Measurements from ENCODE around the gene NPAT.
A peak's percentile ranks its signal among the peaks of the same experiment; 100 is the strongest.
"Not testable (repeated sequence)": the region's sequence is repeated elsewhere in the genome, so short reads cannot be mapped to it uniquely, and the experiment has no call there.

The NPAT gene

DNA sequence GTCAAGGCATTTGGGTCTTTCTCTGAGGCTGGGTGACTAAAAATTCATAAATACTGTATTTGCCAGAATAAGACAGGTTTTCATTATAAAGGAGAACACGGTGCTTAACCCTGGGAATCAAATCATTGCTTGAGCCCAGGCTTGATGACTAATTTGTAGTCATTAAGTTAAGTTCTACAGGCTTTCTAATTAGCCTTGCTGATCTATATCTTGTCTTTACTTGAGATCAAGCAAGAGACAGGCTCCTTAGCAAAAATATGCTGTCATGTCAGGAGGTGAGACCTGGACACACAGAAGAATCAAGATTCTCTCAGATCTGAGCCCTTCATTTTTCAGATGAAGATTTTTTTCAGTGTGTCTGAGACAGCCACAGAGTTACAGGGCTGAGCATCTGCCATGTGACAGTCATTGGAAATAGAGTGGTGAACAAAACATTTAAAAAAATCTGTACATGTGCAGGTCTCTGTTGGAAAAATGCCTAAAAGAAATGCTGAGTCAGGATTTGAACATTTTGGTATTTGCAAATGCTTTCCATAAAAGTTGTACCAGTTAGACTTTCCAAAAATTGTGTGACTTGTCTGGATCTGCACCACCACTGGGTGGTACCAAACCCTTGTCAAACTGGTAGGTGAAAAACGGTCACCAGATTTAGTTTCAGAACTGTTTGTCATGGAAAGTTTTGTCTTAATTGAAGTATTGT, 86.4 kb downstream of the NPAT start:
- in situ Hi-C loops (cut with HindIII; ENCODE audit: low sequenced_read_pairs) = no loop called here
- DNase-seq (ENCODE audit: low read depth) = no peak
- H3K4me3 ChIP-seq (ENCODE audit: low read depth, low read length) = no peak overlapping the region
- TF ChIP-seq, protein P1, sequence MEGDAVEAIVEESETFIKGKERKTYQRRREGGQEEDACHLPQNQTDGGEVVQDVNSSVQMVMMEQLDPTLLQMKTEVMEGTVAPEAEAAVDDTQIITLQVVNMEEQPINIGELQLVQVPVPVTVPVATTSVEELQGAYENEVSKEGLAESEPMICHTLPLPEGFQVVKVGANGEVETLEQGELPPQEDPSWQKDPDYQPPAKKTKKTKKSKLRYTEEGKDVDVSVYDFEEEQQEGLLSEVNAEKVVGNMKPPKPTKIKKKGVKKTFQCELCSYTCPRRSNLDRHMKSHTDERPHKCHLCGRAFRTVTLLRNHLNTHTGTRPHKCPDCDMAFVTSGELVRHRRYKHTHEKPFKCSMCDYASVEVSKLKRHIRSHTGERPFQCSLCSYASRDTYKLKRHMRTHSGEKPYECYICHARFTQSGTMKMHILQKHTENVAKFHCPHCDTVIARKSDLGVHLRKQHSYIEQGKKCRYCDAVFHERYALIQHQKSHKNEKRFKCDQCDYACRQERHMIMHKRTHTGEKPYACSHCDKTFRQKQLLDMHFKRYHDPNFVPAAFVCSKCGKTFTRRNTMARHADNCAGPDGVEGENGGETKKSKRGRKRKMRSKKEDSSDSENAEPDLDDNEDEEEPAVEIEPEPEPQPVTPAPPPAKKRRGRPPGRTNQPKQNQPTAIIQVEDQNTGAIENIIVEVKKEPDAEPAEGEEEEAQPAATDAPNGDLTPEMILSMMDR (IDR thresholded peaks at IDR 0.05; ENCODE audit: low read depth, low read length, missing control alignments) = peak; percentile 20

DNA sequence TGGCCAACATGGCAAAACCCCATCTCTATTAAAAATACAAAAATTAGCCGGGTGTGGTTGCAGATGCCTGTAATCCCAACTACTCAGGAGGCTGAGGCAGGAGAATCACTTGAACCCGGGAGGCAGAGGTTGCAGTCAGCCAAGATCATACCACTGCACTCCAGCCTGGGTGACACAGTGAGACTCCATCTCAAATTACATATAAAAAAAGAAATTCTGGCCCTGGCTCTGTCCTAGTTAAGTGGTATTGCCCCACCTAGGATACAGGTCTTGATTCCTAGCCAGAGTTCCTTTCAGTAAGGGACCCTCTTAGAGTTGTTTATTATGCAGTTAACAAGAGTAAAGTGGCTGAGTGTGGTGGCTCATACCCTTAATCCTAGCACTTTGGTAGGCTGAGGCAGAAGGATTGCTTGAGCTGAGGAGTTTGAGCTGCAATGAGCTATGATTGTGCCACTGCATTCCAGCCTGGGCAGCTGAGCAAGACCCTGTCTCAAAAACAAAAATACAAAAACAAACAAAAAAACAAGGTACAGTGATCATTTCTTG, 89.4 kb downstream of the NPAT start:
- not testable (repeated sequence) for DNase-seq (ENCODE audit: low read depth); H3K4me3 ChIP-seq (ENCODE audit: low read depth, low read length)
- in situ Hi-C loops (cut with HindIII; ENCODE audit: low sequenced_read_pairs) = loop anchor here (5.0 kb wide), 1 partner anchor 39 kb away; no protein-coding TSS in a partner anchor

DNA sequence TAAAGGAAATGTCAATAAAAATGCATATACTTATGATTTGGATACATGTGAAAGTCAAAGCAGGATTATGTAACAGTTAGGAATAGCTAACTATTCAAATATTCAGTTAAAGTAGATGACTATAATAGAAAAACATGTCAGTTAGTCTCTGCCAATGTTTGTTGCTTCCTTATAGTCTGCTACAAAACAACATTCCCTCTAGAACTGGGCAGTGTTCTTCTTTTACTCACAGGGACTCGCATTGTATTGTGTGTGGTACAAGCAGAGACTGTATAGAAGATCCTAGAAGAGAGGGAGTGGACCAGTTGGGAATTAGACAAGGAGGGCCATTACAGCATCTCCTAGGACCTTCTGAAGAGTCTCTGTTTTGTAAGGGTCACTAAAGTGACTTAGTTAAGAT, 90.4 kb downstream of the NPAT start:
- in situ Hi-C loops (cut with HindIII; ENCODE audit: low sequenced_read_pairs) = loop anchor here (5.0 kb wide), 1 partner anchor 40 kb away; no protein-coding TSS in a partner anchor

DNA sequence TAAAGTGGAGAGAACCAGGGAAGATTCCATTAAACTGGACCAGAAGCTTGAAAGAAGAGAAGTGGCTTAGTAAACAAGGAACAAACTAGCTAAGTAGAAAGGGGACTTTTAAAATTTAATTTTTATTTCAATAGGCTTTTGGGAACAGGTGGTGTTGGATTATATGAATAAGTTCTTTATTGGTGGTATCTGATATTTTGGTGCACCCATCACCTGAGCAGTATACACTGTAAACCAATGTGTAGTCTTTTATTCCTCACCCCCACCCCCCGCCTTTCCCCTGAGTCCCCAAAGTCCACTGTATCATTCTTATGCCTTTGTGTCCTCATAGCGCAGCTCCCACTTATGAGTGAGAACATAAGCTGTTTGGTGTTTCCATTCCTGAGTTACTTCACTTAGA, 93.7 kb downstream of the NPAT start:
- no peak overlapping the region for H3K4me3 ChIP-seq (ENCODE audit: low read depth, low read length)
- no peak for DNase-seq (ENCODE audit: low read depth)
- TF ChIP-seq, protein P1 (IDR thresholded peaks at IDR 0.05; ENCODE audit: low read depth, low read length, missing control alignments) = no peak
- in situ Hi-C loops (cut with HindIII; ENCODE audit: low sequenced_read_pairs) = no loop called here

More for the DNA sequence above, 90.4 kb downstream of the NPAT start:
- H3K4me3 ChIP-seq (ENCODE audit: low read depth, low read length) = no peak overlapping the region
- TF ChIP-seq, protein P1 (IDR thresholded peaks at IDR 0.05; ENCODE audit: low read depth, low read length, missing control alignments) = no peak
- no peak for DNase-seq (ENCODE audit: low read depth)

DNA sequence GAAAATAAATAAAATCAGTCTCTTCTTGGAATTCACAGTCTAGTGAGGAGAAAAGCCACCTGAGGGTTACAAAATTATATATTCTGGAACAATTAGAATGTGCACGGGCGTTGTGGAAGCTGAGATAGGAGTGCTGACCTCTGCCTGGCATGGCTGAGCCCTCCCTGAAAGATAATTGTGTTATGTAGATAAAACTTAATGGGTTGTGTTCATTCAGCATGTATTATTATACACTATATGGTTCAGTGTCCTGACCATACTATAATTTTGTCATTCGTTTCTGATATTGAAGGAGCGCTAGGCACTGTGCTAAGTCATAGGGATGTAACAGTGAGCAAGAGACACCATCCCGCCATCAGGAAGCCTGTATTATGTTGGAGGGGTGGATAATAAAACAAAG, 97.3 kb downstream of the NPAT start:
- TF ChIP-seq, protein P1 (IDR thresholded peaks at IDR 0.05; ENCODE audit: low read depth, low read length, missing control alignments) = no peak
- in situ Hi-C loops (cut with HindIII; ENCODE audit: low sequenced_read_pairs) = no loop called here
- H3K4me3 ChIP-seq (ENCODE audit: low read depth, low read length) = no peak overlapping the region
- no peak for DNase-seq (ENCODE audit: low read depth)

DNA sequence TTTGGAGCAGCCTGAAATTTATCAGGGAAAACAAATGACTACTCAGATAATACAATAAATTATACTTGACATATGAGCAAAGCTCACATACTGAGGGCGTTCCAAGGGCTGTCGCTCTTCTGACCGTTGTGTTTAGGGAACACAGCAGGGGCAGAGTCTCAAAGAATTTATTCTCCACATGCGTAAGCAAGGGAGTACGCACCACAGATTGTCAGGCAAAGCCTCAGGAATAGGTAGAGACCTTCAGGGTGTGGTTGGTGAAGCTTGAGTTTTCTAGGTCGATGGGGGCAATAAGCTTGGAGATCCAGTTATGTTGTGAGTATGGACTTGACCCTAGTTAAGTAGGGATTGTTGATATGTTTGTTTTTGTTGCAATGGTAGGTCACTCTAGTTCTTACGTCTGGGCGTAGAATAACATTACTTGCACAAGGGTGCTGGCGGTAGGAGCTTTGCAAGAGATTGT, 100.2 kb downstream of the NPAT start:
- in situ Hi-C loops (cut with HindIII; ENCODE audit: low sequenced_read_pairs) = no loop called here
- TF ChIP-seq, protein P1 (IDR thresholded peaks at IDR 0.05; ENCODE audit: low read depth, low read length, missing control alignments) = no peak
- peak overlapping the region; percentile 62 for H3K4me3 ChIP-seq (ENCODE audit: low read depth, low read length)
- DNase-seq (ENCODE audit: low read depth) = no peak

Measured in astrocyte of the cerebellum (primary cell).